OCI-LY3 (cell line): ENCODE measurements around the gene PSMB3.

ENCODE experiments used
- H2AFZ ChIP-seq: fragments of 200-600, 300-600 bp; shearing (Covaris generic); 2 replicates; pipeline ENCODE4 v1.6.0; 2014; ENCODE audit warnings: antibody characterized with exemption, low read depth, low read length
- H3K27ac ChIP-seq: fragments of 200-600, 300-600 bp; sonication (generic); 2 replicates; pipeline ENCODE4 v1.5.1; 2014; ENCODE audit warnings: mild to moderate bottlenecking, low read length, moderate library complexity, mixed read lengths
- H3K27me3 ChIP-seq: fragments of 200-600, 300-600 bp; sonication (generic); 2 replicates; pipeline ENCODE4 v1.6.1; 2014; ENCODE audit warnings: low read depth, low read length, mixed read lengths
- H3K36me3 ChIP-seq: fragments of 200-600, 300-600 bp; sonication (generic); replicated peaks from 2 replicates; pipeline ENCODE3; 2014; ENCODE audit warnings: low read depth, low read length, mixed read lengths
- H3K4me1 ChIP-seq: fragments of 300-600, 200-600 bp; sonication (generic); 2 replicates; pipeline ENCODE4 v1.6.1; 2014; ENCODE audit warnings: low read length, mixed read lengths
- H3K4me2 ChIP-seq: fragments of 200-600, 300-600 bp; sonication (generic); 2 replicates; pipeline ENCODE4 v1.6.1; 2014; ENCODE audit warnings: low read length, mixed read lengths
- H3K4me3 ChIP-seq: fragments of 300-600, 200-600 bp; sonication (generic); 2 replicates; pipeline ENCODE4 v1.5.1; 2014; ENCODE audit warnings: antibody characterized with exemption, mild to moderate bottlenecking, low read length, moderate library complexity
- H3K79me2 ChIP-seq: fragments of 300-600, 200-600 bp; shearing (Covaris generic); 2 replicates; pipeline ENCODE4 v1.6.1; 2014; ENCODE audit warnings: mild to moderate bottlenecking, low read length, mixed read lengths
- H3K9ac ChIP-seq: fragments of 300-600, 200-600 bp; shearing (Covaris generic); 2 replicates; pipeline ENCODE4 v1.6.0; 2014; ENCODE audit warnings: mild to moderate bottlenecking, low read length, moderate library complexity
- H3K9me3 ChIP-seq: fragments of 200-600, 300-600 bp; shearing (Covaris generic); 2 replicates; pipeline ENCODE4 v1.6.1; 2014; ENCODE audit warnings: low read length, mixed read lengths; ENCODE audit not compliant: insufficient read depth
- H4K20me1 ChIP-seq: fragments of 200-600, 300-600 bp; sonication (generic); 2 replicates; pipeline ENCODE4 v1.6.1; 2016; ENCODE audit warnings: low read length, mixed read lengths; ENCODE audit not compliant: insufficient read depth
- EZH2phosphoT487 ChIP-seq: fragments of 200-600 bp; shearing (Covaris generic); IDR thresholded peaks from 2 replicates; pipeline ENCODE4 v1.6.1; 2018; ENCODE audit warnings: antibody characterized with exemption, mixed run types, low read depth
- TF ChIP-seq, protein P1 (sequence below): fragments of 200-600, 300-600 bp; sonication (generic); IDR thresholded peaks from 2 replicates; pipeline ENCODE4 v1.5.1; 2014; ENCODE audit warnings: antibody characterized with exemption, low read length, low read depth

Gene PSMB3

DNA sequence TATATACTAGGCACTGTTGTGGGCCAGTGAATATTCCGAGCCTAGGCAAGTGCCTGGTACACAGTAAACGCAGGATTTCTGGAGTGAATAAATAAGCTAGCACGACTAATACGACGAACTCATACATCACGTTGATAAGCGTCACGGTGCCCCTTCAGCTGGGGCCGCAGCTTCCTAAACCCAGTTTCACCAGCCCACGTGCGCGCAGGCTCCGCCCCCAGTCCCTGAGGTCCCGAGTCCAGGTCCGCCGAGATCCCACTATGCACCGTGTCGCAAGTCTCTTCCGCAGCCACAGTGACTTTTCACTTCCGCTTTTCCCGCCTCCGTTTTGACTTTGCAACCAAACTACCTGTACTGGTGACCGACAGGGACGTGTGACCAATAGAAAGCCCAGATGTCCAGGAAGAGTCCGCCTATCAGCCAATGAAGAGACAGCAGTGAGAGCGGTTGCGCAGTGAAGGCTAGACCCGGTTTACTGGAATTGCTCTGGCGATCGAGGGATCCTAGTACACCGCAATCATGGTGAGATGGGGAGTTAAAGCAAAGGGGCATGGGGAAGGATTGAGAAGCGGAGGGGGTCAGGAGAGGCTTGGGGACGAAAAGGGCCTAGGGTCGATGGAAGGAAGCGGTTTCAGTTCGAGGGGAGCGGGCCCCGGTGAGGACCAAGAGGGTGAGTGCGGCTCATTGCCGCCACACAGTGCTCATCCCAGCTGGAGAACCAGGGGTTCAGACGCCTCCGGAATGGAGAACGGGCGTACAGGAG is at the start of gene PSMB3:
TSS of gene PSMB3 (plus strand) at position 434 of the 763 bp plus-strand sequence. CDS start at position 520, 86 bp downstream.
- TF ChIP-seq EZH2phosphoT487, result no peak
- TF ChIP-seq, protein P1, sequence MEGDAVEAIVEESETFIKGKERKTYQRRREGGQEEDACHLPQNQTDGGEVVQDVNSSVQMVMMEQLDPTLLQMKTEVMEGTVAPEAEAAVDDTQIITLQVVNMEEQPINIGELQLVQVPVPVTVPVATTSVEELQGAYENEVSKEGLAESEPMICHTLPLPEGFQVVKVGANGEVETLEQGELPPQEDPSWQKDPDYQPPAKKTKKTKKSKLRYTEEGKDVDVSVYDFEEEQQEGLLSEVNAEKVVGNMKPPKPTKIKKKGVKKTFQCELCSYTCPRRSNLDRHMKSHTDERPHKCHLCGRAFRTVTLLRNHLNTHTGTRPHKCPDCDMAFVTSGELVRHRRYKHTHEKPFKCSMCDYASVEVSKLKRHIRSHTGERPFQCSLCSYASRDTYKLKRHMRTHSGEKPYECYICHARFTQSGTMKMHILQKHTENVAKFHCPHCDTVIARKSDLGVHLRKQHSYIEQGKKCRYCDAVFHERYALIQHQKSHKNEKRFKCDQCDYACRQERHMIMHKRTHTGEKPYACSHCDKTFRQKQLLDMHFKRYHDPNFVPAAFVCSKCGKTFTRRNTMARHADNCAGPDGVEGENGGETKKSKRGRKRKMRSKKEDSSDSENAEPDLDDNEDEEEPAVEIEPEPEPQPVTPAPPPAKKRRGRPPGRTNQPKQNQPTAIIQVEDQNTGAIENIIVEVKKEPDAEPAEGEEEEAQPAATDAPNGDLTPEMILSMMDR, result no peak
- peaks cover 30% of the 10 kb centered on the region for H3K79me2 ChIP-seq
- H3K4me1 ChIP-seq, result peaks cover 23% of the 10 kb centered on the region
- H3K9ac ChIP-seq, result peak within 1 kb of the TSS; percentile 90
- H3K36me3 ChIP-seq, result peaks cover 22% of the 10 kb centered on the region
- H3K4me2 ChIP-seq, result peak within 1 kb of the TSS; percentile 99
- no peaks in the 10 kb centered on the region for H3K27me3 ChIP-seq
- H4K20me1 ChIP-seq, result no peaks in the 10 kb centered on the region
- peak within 1 kb of the TSS; percentile 5; the same call in 1 of the 2 replicates for H2AFZ ChIP-seq
- H3K9me3 ChIP-seq, result no peaks in the 10 kb centered on the region
- peak within 1 kb of the TSS; percentile 79 for H3K4me3 ChIP-seq
- H3K27ac ChIP-seq, result peak within 1 kb of the TSS; percentile 83

DNA sequence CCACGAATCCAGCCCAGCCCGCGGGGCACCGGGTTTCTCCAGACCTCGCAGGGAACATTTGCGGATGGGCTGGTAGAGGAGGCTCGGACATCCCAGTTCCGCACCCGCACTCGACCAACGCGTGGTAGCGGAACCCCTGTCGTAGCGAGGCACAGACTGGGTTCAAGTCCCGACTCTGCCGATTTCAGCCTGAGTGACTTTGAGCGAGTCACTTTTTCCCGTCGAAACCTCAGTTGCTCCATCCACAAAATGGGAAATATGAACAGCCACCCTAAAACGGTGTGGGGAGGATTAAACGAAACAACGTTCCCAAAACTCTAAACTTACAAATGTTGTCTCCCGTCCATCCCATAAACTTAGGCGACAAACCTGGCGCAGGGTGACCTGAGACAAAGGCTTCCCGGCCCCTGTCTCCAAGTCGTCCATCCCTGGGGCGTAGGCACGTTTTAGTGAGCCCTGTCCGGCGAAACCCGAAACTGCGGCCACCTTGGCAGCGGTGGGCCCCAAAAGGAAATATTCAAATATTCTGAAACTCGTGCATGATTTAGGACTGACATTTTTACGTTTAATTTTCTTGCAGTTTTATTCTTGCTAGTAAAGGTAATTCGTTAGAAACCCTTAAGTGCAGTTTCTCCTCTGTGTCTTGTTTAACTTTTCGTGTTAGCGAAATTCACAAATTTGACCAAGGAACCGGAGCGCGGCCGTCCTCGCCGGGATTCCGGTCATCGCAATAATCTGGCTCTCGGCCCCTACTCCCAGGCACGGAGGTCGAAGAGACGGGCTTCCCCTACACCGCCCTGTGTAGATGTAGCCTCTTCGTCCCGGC is 49.4 kb upstream of the PSMB3 start:
- Histone ChIP-seq H3K9ac (peak overlapping the region; percentile 100), H2AFZ (no peak overlapping the region), H3K4me2 (peak overlapping the region; percentile 100), H3K4me3 (peak overlapping the region; percentile 96), H3K4me1 (peaks cover 38% of the 10 kb centered on the region), H3K36me3 (peaks cover 12% of the 10 kb centered on the region), H3K79me2 (peaks cover 53% of the 10 kb centered on the region), H3K9me3 (no peaks in the 10 kb centered on the region), H3K27me3 (no peaks in the 10 kb centered on the region), H4K20me1 (peaks cover 15% of the 10 kb centered on the region), H3K27ac (peak overlapping the region; percentile 100)
- TF ChIP-seq EZH2phosphoT487, result no peak
- TF ChIP-seq, protein P1, result no peak

DNA sequence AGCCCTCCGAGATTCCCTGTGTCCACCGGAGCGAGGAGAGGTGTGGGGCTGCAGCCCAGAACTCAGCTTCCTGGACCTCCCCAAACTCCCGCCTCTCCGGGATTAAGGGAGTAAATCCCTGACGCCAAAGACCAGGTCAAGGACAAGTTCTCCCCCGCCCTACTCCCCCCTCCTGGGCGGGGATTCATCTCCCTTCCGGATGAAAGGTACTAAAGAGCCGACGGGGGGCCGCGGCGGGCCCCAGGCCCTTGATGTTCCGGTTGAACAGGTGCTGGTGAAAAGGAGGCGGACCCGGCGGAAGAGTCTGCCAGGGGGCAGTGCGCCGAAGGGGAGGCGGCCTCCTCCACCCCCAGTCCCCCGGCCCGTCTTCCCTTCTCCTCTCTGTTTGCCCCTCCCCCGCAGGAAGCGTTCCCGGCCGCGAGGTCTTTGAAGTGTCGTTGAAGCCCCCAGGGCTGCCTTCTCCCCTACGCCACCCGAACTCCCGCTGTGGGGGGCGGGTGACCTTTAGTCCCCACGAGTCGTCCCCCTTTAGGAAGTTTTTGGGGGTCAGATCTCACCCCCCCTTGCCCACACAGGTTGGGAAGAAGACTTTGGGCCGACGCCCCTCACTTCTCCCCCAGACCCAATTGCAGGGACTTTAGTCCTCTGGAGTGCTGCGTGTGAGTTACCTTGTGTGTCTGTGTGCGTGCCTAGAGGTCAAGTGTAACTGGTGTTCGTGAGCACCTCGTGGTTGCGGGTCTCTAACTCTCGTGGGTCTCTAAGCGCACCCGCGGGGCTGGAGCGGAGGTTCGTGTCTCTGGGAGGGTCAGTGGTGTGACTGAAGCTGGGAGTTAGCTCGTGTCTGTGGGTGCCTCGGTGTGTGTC is 48.6 kb upstream of the PSMB3 start:
- H3K36me3 ChIP-seq, result peaks cover 17% of the 10 kb centered on the region
- peaks cover 61% of the 10 kb centered on the region for H3K79me2 ChIP-seq
- H3K9me3 ChIP-seq, result no peaks in the 10 kb centered on the region
- peak overlapping the region; percentile 96 for H3K4me3 ChIP-seq
- H2AFZ ChIP-seq, result no peak overlapping the region
- peak overlapping the region; percentile 100 for H3K9ac ChIP-seq
- peak overlapping the region; percentile 100 for H3K27ac ChIP-seq
- peaks cover 15% of the 10 kb centered on the region for H4K20me1 ChIP-seq
- H3K4me1 ChIP-seq, result peaks cover 36% of the 10 kb centered on the region
- H3K27me3 ChIP-seq, result no peaks in the 10 kb centered on the region
- peak overlapping the region; percentile 100 for H3K4me2 ChIP-seq
- TF ChIP-seq, protein P1, result no peak
- TF ChIP-seq EZH2phosphoT487, result no peak
